HG03280 (cell line): ENCODE data around the gene LMO1.

Experiments used
- ATAC-seq: cut with Tn5 transposase; IDR thresholded peaks from one replicate; pipeline ENCODE4 v1.9.1; 2021; ENCODE audit warnings: mild to moderate bottlenecking, moderate library complexity; ENCODE audit not compliant: unreplicated experiment

Gene LMO1

GRCh38 chr11:8229299-8230177, 34.1 kb downstream of the LMO1 start:
- ATAC-seq = no peak

- ATAC-seq = no peak
Measured at GRCh38 chr11:8228231-8228630, 35.4 kb downstream of the LMO1 start.

- ATAC-seq = no peak
Measured at GRCh38 chr11:8227156-8228152, 36.2 kb downstream of the LMO1 start.

GRCh38 chr11:8225589-8226036, 38.1 kb downstream of the LMO1 start:
- ATAC-seq = peak; percentile 55

- no peak for ATAC-seq
Measured at GRCh38 chr11:8224711-8225110, 39.0 kb downstream of the LMO1 start.

- no peak for ATAC-seq
Measured at GRCh38 chr11:8224161-8224591, 39.5 kb downstream of the LMO1 start.

- ATAC-seq = no peak
Measured at GRCh38 chr11:8223513-8223900, 40.2 kb downstream of the LMO1 start.

GRCh38 chr11:8222820-8223512, 40.7 kb downstream of the LMO1 start:
- no peak for ATAC-seq

- no peak for ATAC-seq
Measured at GRCh38 chr11:8221917-8222495, 41.7 kb downstream of the LMO1 start.

GRCh38 chr11:8221046-8221723, 42.5 kb downstream of the LMO1 start:
- no peak for ATAC-seq

GRCh38 chr11:8220261-8221045, 43.2 kb downstream of the LMO1 start:
- no peak for ATAC-seq

- peak; percentile 70 for ATAC-seq
Measured at GRCh38 chr11:8219257-8220021, 44.2 kb downstream of the LMO1 start.

GRCh38 chr11:8218840-8219239, 44.8 kb downstream of the LMO1 start:
- no peak for ATAC-seq

- ATAC-seq = no peak
Measured at GRCh38 chr11:8218409-8218808, 45.3 kb downstream of the LMO1 start.

- no peak for ATAC-seq
Measured at GRCh38 chr11:8217926-8218325, 45.8 kb downstream of the LMO1 start.

- no peak for ATAC-seq
Measured at GRCh38 chr11:8217136-8217535, 46.5 kb downstream of the LMO1 start.

GRCh38 chr11:8213376-8213775, 50.3 kb downstream of the LMO1 start:
- ATAC-seq = no peak

- ATAC-seq = no peak
Measured at GRCh38 chr11:8209208-8209807, 54.4 kb downstream of the LMO1 start.
